Pancreas (tissue), 10 donors: ENCODE measurements around the gene VASN. TPM values are rescaled to one million over a fixed set of nuclear protein-coding genes. Genes with fewer than 3 reads are reported as not detected.
A peak's percentile ranks its signal among the peaks of the same experiment; 100 is the strongest.

Experiments used
- ATAC-seq, 4 donors: fragments of 200-7000 bp; cut with Tn5 transposase; one replicate each; pipeline versions ENCODE4 v1.8.0 to v1.9.1; 2020; ENCODE audit warnings: mild to moderate bottlenecking in 4 of 4, moderate library complexity in 4 of 4
- DNase-seq, 6 donors: peaks; one replicate each; pipeline ENCODE4 v3.0.0-alpha.2; 2020
- FAIRE-seq: peaks from 2 replicates; lab custom pipeline; 2012; peaks lifted over from hg19 to GRCh38; lab: Jason Lieb, UNC
- H3K27ac ChIP-seq, 4 donors: fragments of 200-600 bp; sonication (generic); 1 replicate in 3 of 4; 2 replicates in 1 of 4; pipeline versions ENCODE4 v1.5.0 to v1.8.0; 2020
- H3K27me3 ChIP-seq, 4 donors: fragments of 200-600 bp; one replicate each; pipeline ENCODE4 v1.8.0; 2021
- H3K36me3 ChIP-seq, 3 donors: fragments of 200-600 bp; sonication (generic) in 1 of 3; one replicate each; pipeline versions ENCODE4 v1.5.0 to v1.8.0; 2020 to 2021
- H3K4me1 ChIP-seq, 3 donors: fragments of 200-600 bp; one replicate each; pipeline ENCODE4 v1.8.0; 2021
- H3K4me3 ChIP-seq, 4 donors: fragments of 200-600 bp; sonication (generic) in 2 of 4; one replicate each; pipeline versions ENCODE4 v1.5.0 to v1.8.0; 2020 to 2021
- H3K9me3 ChIP-seq, 4 donors: fragments of 200-600 bp; one replicate each; pipeline ENCODE4 v1.8.0; 2021
- CTCF ChIP-seq, 4 donors: fragments of 200-600 bp; sonication (generic) in 3 of 4; IDR thresholded peaks; one replicate each; pipeline versions ENCODE4 v1.5.0 to v1.8.0; 2021; ENCODE audit warnings: antibody characterized with exemption in 4 of 4
- WGBS, 2 donors: extraction: QIAGEN DNeasy Blood & Tissue Kit; methylation state at CpG; one replicate each; pipeline ENCODE4 v1.1.7; 2013; 5-methylcytosine and 5-hydroxymethylcytosine counted together
- intact Hi-C, 3 donors: fragments of 100-400 bp; cut with DNase I; formaldehyde crosslinking; loops; one replicate each; pipeline versions ENCODE4 v1.11.1 to v1.14.2; 2022
- polyA plus RNA-seq, 2 donors: library from polyadenylated mRNA; stranded (reverse); fragments of 200-250 nt; gene quantifications; one replicate each; pipeline ENCODE4 v1.2.3, GENCODE V29; 2013
- total RNA-seq, 6 donors: library from RNA; stranded (reverse); fragmentation: NEBNext Ultra II Directional in 4 of 6; extraction: Animal tissue kit (Norgen Biotek cat#: 25700) in 4 of 6; gene quantifications; one replicate each; pipeline versions ENCODE4 v1.2.1 to v1.2.4, GENCODE V29; 2021 to 2023
- donor health status: healthy with polysubstance abuse.
- donor health status: DM: no; HTN: no; CAD: no; lungs with moderate emphysema.
- donor health status: DM: no; HTN: no; CAD: no.
- donor health status: control.
- donor health status: control.
- donor health status: Bipolar disorder and iron deficiency.
- donor health status: DM: yes; HTN: yes; CAD: no.
- donor health status: DM: no; HTN: no; CAD: no.
- donor health status: DM: no; HTN: no; CAD: no.
- donor health status: DM: yes; HTN: yes; CAD: no.

The VASN gene
- total and polyA plus RNA-seq, 8 donors = 3.1 to 14.8 (median 8.5) TPM

DNA sequence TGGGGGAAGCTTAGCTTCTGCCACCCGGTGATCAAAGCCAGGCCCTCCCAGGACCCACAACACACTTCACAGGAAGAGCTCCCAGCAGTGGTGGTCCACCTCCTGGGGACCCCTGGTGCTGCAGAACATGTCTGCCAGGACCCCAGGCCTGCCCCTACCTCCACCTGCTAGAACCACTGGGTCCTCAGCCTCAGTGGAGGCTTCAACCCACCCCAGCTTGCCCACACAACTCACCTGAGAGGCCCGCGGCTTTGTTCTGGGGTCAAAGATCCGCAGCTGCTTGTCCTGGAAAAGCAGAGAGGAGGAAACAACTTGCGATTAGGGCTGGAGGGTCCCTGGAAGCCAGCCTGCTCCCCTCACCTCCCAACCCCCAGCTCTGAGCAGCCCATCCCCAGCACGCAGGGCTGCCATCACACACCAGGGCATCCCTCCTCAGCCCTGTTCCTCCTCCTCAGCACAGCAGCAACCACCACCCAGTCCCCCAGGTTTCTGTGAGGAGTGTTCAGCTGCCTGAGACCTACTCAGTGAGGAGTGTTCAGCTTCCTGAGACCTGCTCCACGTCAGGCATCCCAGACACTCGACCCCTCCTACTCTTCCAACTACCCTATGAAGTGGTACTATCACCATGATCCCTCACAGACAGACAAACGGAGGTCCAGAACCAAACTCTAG, 23.5 kb downstream of the VASN start:
- Histone ChIP-seq H3K27ac (no peak overlapping the region), H3K4me1 (no peaks in the 10 kb centered on the region), H3K27me3 (no peaks in the 10 kb centered on the region), H3K36me3 (no peaks in the 10 kb centered on the region), H3K9me3 (no peaks in the 10 kb centered on the region), H3K4me3 (no peak overlapping the region)
- DNase-seq = peak in 2 of 6 donors; percentile 12 to 44
- no peak for ATAC-seq
- FAIRE-seq = no peak
- 81 to 84% methylated on average over 9 of the region's 9 CpGs for WGBS, 2 donors
- intact Hi-C loops = no loop called here
- TF ChIP-seq CTCF (IDR thresholded peaks at IDR 0.05) = no peak

- 92 to 93% methylated on average over 9 of the region's 9 CpGs for WGBS, 2 donors
- no peak overlapping the region for H3K4me3 ChIP-seq
- intact Hi-C loops = no loop called here
- DNase-seq = no peak
- no peaks in the 10 kb centered on the region for H3K27me3 ChIP-seq
- no peak for TF ChIP-seq CTCF (IDR thresholded peaks at IDR 0.05)
- ATAC-seq = no peak
- FAIRE-seq = no peak
- no peaks in the 10 kb centered on the region for H3K36me3 ChIP-seq
- no peaks in the 10 kb centered on the region for H3K4me1 ChIP-seq
- no peak overlapping the region for H3K27ac ChIP-seq
- no peaks in the 10 kb centered on the region for H3K9me3 ChIP-seq
Observed at GRCh38 chr16:4399001-4399730, 27.5 kb downstream of the VASN start.

DNA sequence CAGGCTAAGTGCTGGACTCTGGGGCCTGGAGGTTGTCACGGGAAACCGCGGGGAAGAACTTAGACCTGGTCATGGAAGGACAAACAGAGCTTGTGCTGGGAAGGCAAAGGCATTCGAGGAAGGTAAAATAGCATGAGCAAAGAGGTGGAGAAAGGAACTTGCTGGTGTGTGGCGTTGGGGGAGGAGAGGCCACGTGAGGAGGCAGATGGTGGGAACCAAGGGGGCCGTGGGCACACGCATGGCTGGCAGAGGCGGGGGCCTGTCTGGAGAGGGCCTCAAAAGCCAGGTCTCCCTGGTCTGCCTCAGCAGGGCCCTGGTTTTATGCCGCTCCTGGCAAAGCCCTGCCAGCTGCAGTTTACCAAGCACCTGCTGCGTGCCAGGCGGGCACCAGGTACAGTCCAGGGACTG, 29.4 kb downstream of the VASN start:
- no peak for TF ChIP-seq CTCF (IDR thresholded peaks at IDR 0.05)
- FAIRE-seq (no peak), ATAC-seq (no peak), DNase-seq (peak in 1 of 6 donors; percentile 41)
- peaks cover 0 to 3% (median 0%) of the 10 kb centered on the region in 3 donors for H3K36me3 ChIP-seq
- no peaks in the 10 kb centered on the region for H3K4me1 ChIP-seq
- no peaks in the 10 kb centered on the region for H3K9me3 ChIP-seq
- intact Hi-C loops = loop anchor here (5.0 to 10.0 kb wide), 3 partner anchors 39 to 196 kb away; no protein-coding TSS in a partner anchor
- no peak overlapping the region for H3K4me3 ChIP-seq
- 87 to 88% methylated on average over 9 to 12 of the region's 12 CpGs for WGBS, 2 donors
- H3K27ac ChIP-seq = no peak overlapping the region
- no peaks in the 10 kb centered on the region for H3K27me3 ChIP-seq

DNA sequence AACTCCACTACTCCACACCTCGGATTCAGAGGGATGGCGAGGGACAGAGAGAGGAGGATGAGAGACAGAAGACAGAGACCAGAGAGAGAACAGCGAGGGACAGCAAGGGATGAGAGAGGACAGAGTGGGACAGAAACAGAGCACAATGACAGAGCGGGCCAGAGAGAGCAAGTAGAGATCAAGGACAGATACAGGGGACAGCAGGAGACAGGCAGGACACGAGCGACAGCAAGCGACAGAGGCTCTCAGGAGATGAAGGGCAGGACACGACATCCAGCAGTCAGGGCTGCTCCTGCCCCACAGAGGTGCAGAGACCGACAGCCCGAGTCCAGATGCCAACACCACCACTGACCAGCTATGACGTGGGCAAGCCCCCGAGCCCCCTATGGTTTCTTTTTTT, 29.9 kb downstream of the VASN start:
- peaks cover 0 to 7% (median 0%) of the 10 kb centered on the region in 3 donors for H3K36me3 ChIP-seq
- H3K9me3 ChIP-seq = no peaks in the 10 kb centered on the region
- no peak overlapping the region for H3K4me3 ChIP-seq
- no peak for TF ChIP-seq CTCF (IDR thresholded peaks at IDR 0.05)
- H3K27me3 ChIP-seq = no peaks in the 10 kb centered on the region
- H3K4me1 ChIP-seq = no peaks in the 10 kb centered on the region
- ATAC-seq (no peak), DNase-seq (no peak), FAIRE-seq (no peak)
- no peak overlapping the region for H3K27ac ChIP-seq
- intact Hi-C loops = loop anchor here (5.0 to 10.0 kb wide), 3 partner anchors 39 to 197 kb away; no protein-coding TSS in a partner anchor
- WGBS, 2 donors = 94 to 97% methylated on average over 12 of the region's 12 CpGs
